GM12865 (cell line): Measurements from ENCODE around the gene JCAD.
"Not testable (repeated sequence)": the region's sequence is repeated elsewhere in the genome, so short reads cannot be mapped to it uniquely, and the experiment has no call there.

ENCODE experiments used
- DNase-seq: peaks from one replicate; pipeline ENCODE4 v3.0.0; 2010; ENCODE audit warnings: low read depth
- H3K4me3 ChIP-seq: 2 replicates; pipeline ENCODE4 v1.5.1; 2011; ENCODE audit warnings: mild to moderate bottlenecking, low read depth, low read length, control low read depth
- TF ChIP-seq, protein P1 (sequence below): IDR thresholded peaks from 2 replicates; pipeline ENCODE4 v1.5.1; 2011; ENCODE audit warnings: low read length, control low read depth, low read depth, inconsistent platforms; ENCODE audit not compliant: insufficient read depth; ENCODE audit errors: missing control alignments

The JCAD gene

DNA sequence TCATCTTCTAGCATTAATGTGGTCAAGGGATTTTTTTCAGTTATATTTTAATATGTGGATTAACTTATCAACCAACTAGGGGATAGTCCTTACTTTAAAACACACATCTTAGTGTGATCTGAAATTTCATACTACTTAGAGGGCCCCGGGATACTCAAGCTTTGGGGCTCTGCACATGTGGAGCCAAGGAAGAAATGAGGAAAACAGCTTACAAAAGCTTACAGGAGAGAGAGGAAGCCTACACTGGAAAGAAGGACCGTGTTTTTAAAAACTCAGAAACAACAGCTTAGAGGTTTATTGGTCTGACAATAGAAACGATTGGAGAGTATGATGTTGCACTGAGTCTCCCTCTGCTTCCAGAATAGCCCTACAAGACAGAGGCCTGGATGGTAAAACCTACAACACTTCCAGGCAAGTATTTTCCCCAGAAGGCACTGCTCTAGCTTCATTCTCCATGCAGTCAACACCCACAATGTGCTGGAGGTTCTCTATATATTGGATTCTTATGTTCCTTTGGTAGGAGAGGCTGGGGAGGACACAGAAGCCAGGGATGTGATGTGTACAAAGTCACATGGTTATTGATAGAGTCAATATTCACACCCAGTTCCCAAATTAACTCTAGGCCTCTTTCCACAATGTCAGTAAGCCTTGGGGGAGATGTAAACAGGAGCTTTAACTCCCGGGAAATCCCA is 47.3 kb downstream of the JCAD start:
- H3K4me3 ChIP-seq = no peak overlapping the region
- no peak for DNase-seq
- TF ChIP-seq, protein P1, sequence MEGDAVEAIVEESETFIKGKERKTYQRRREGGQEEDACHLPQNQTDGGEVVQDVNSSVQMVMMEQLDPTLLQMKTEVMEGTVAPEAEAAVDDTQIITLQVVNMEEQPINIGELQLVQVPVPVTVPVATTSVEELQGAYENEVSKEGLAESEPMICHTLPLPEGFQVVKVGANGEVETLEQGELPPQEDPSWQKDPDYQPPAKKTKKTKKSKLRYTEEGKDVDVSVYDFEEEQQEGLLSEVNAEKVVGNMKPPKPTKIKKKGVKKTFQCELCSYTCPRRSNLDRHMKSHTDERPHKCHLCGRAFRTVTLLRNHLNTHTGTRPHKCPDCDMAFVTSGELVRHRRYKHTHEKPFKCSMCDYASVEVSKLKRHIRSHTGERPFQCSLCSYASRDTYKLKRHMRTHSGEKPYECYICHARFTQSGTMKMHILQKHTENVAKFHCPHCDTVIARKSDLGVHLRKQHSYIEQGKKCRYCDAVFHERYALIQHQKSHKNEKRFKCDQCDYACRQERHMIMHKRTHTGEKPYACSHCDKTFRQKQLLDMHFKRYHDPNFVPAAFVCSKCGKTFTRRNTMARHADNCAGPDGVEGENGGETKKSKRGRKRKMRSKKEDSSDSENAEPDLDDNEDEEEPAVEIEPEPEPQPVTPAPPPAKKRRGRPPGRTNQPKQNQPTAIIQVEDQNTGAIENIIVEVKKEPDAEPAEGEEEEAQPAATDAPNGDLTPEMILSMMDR = no peak

DNA sequence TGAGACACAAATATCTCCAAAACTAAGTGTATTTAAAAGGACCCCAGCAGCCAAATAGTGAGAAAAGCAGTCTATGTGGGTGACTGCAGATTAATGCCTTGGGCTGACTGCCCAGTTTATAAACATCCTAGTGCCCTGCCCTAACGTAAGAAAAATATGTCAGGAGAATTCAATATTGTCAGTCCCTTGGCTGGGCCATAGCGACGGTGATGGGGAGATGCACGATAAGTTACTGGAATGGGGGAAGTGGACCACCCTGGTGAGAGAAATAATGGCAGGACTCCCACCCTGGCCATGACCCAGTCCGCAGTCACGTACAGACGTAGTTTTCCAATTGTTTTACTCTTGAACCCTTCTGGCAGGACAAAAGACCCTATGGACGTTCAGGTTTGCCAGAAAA is 48.0 kb downstream of the JCAD start:
- DNase-seq = no peak
- TF ChIP-seq, protein P1 = no peak
- no peak overlapping the region for H3K4me3 ChIP-seq

DNA sequence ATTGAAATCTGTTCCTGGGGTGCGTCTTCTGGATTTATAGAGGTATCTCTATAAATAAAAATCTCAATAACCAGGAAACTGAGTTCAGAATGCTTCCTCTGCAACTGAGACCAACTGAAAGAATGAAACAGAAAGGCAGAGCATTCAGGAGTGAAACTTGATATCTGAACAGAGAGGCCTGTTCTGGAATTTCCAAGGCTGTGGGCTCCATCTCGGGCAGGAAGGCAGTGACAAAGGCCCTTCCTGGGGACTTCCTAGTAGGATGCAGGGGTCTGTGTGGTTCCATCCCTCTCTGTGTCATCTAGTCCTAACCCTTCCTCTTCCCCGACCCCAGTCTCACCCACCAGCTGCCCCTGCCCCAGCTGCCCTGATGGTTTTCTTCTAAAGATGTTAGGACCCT is 52.0 kb downstream of the JCAD start:
- H3K4me3 ChIP-seq = no peak overlapping the region
- peak; percentile 15 for DNase-seq
- TF ChIP-seq, protein P1 = no peak

DNA sequence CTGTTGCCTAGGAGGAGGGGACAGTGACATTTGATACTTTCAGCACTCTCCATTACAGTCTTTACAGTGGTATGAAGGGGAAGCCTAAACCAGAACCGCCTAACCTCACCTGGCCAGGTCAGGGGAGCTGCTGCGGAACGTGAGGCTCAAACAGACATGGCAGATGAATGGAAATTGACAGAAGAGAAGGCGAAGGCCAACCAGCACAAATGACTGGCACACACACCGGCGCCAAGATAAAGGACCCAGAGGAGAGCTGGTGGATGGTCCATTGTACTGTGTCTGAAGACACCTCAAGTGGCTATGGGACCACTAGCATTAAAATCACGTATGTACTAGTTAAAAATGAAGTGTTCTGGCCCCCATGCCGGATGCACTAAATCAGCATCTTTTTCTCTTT is 53.0 kb downstream of the JCAD start:
- no peak for DNase-seq
- TF ChIP-seq, protein P1 = no peak
- H3K4me3 ChIP-seq = no peak overlapping the region

DNA sequence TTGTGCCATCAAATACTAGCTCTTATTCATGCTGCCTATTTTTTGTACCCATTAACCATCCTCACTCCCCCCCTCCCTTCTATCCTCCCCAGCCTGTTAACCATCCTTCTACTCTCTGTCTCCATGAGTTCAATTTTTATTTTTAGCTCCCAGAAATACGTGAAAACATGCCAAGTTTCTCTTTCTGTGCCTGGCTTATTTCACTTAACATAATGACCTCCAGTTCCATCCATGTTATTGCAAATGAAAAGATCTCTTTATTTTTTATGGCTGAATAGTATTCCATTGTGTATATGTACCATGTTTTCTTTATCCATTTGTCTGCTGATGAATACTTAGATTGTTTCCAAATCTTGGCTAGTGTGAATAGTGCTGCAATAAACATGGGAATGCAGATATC is 54.3 kb downstream of the JCAD start:
- H3K4me3 ChIP-seq, DNase-seq: not testable (repeated sequence)

DNA sequence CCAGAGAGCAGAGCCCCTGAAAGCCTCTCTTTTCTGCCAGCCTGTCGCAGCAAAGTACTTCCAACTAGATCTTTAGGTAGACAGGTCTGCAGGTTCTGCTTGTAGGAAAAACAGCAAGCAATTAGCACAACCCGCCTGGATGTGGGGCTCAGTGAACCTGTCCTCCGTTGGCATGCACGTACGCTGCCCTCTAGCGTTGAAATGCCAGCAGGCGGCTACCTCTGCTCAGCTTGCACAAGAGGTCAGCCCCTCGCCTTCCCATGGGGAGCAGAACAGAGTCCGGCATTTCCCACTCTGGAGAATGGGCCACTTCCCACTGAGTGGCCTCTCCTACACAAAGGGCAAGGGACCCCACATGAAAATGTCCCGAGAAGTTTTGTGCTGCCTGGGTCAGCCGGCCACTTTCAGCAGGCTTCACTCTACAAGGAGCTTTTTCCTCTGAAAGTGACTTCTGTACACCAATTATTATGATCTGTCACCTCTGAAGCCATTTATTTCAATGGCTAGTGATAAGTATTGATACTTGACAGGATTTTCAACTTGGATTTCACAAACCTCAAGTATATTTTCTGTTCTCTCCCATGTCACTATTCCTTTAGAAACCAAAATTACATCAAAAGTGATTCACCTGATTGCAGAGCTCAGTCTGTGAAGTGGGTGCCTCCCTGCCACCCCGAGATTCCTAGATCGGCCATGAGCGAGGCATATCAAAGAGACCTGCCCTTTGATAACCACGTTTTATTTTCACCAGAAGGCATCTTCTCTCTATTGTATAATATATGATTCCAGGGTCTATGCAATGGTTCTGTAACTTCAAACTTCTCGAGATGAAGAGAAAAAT is 56.7 kb downstream of the JCAD start:
- TF ChIP-seq, protein P1 = peak; percentile 85
- H3K4me3 ChIP-seq = no peak overlapping the region
- DNase-seq = peak; percentile 78

DNA sequence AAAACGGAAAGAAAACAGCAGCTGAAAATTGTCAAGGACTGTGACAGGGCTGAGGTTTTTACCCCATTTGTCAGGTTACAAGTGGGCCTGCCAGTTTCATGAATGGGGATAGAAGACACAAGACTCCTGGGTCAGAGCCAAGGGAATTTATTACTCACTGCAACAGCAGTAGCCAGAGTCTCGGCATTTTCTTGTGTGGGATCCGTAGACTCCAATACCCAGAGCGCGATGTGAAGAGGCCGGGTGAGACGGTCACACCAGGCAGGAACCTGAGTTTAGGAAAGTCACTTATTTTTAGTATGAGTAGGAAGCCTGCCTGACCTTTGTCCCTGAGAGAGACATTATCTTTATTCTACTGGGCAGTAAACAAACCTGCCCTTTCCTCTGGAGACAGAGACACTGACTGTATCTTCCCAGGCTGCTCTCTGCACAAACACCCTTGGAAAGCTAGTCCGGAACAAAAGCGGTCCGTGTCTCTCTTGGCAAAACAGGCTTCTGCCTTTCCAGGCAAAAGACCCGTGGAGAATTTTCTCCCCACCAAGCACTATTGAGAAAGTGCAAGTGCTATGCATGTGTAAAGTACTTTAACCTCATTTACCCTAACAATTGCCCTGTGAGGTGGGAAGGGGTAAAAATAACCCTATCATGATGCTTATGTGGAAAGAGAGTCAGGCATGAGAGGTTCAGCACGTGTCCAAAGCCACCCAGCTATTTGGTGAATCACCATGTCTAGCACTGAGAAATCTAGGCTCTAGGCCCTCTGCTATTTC is 58.4 kb downstream of the JCAD start:
- TF ChIP-seq, protein P1 = no peak
- no peak overlapping the region for H3K4me3 ChIP-seq
- DNase-seq = no peak
